Measurements from ENCODE around the gene PPP1R9B. TPM values are rescaled to one million over a fixed set of nuclear protein-coding genes. Genes with fewer than 3 reads are reported as not detected.

Gene PPP1R9B
- total RNA-seq, 1 donor from 2014 or later, result 73.6 TPM

GRCh38 chr17:50189550-50190292 is 39.2 kb upstream of the PPP1R9B start:
- Histone ChIP-seq H3K4me2 (ENCODE audit: low read length) (peak overlapping the region; percentile 32), H4K20me1 (ENCODE audit: insufficient read depth, low read length) (peaks cover 99% of the 10 kb centered on the region), H3K4me3 (ENCODE audit: insufficient read depth, low read depth, low read length) (no peak overlapping the region), H3K9ac (ENCODE audit: low read length) (peak overlapping the region; percentile 61), H3K27me3 (ENCODE audit: insufficient read depth, low read length) (no peaks in the 10 kb centered on the region), H2AFZ (ENCODE audit: low read depth, low read length) (no peak overlapping the region), H3K27ac (ENCODE audit: low read depth, low read length) (peak overlapping the region; percentile 79), H3K36me3 (ENCODE audit: insufficient read depth, low read length) (peaks cover 86% of the 10 kb centered on the region), H3K4me1 (ENCODE audit: insufficient read depth, low read length) (peaks cover 79% of the 10 kb centered on the region), H3K9me3 (ENCODE audit: insufficient read depth, low read depth, low read length) (no peaks in the 10 kb centered on the region), H3K79me2 (ENCODE audit: insufficient read depth, low read length) (peaks cover 59% of the 10 kb centered on the region)
- Mint-ChIP-seq H3K27ac (ENCODE audit: unreplicated experiment) (peak overlapping the region; percentile 89), H3K9me3 (ENCODE audit: unreplicated experiment) (no peaks in the 10 kb centered on the region), H3K4me3 (ENCODE audit: unreplicated experiment) (peak overlapping the region; percentile 64), H3K4me1 (ENCODE audit: low read depth, unreplicated experiment) (peaks cover 54% of the 10 kb centered on the region), H3K27me3 (ENCODE audit: low read depth, unreplicated experiment) (no peaks in the 10 kb centered on the region), H3K36me3 (ENCODE audit: low read depth, unreplicated experiment) (peaks cover 31% of the 10 kb centered on the region)
- peak; percentile 60 for DNase-seq (ENCODE audit: low read depth)
- FAIRE-seq, result no peak
- no peak for TF ChIP-seq CTCF (IDR thresholded peaks at IDR 0.05; ENCODE audit: insufficient read depth, low read depth, low read length)
- TF ChIP-seq EZH2 (IDR thresholded peaks at IDR 0.05; ENCODE audit: insufficient read depth, low read length), result no peak

GRCh38 chr17:50188921-50189549 is 38.6 kb upstream of the PPP1R9B start:
- H3K27ac ChIP-seq (ENCODE audit: low read depth, low read length), result peak overlapping the region; percentile 79
- peaks cover 83% of the 10 kb centered on the region for H3K36me3 ChIP-seq (ENCODE audit: insufficient read depth, low read length)
- peaks cover 52% of the 10 kb centered on the region for H3K79me2 ChIP-seq (ENCODE audit: insufficient read depth, low read length)
- no peaks in the 10 kb centered on the region for H3K9me3 ChIP-seq (ENCODE audit: insufficient read depth, low read depth, low read length)
- peak; percentile 60 for DNase-seq (ENCODE audit: low read depth)
- H3K4me1 ChIP-seq (ENCODE audit: insufficient read depth, low read length), result peaks cover 74% of the 10 kb centered on the region
- H3K9ac ChIP-seq (ENCODE audit: low read length), result peak overlapping the region; percentile 61
- no peaks in the 10 kb centered on the region for H3K27me3 Mint-ChIP-seq (ENCODE audit: low read depth, unreplicated experiment)
- peak overlapping the region; percentile 32 for H3K4me2 ChIP-seq (ENCODE audit: low read length)
- no peaks in the 10 kb centered on the region for H3K27me3 ChIP-seq (ENCODE audit: insufficient read depth, low read length)
- no peak for TF ChIP-seq EZH2 (IDR thresholded peaks at IDR 0.05; ENCODE audit: insufficient read depth, low read length)
- no peak for TF ChIP-seq CTCF (IDR thresholded peaks at IDR 0.05; ENCODE audit: insufficient read depth, low read depth, low read length)
- H2AFZ ChIP-seq (ENCODE audit: low read depth, low read length), result no peak overlapping the region
- peak overlapping the region; percentile 94 for H3K27ac Mint-ChIP-seq (ENCODE audit: unreplicated experiment)
- peak overlapping the region; percentile 57 for H3K4me3 Mint-ChIP-seq (ENCODE audit: unreplicated experiment)
- no peak for FAIRE-seq
- peaks cover 31% of the 10 kb centered on the region for H3K36me3 Mint-ChIP-seq (ENCODE audit: low read depth, unreplicated experiment)
- H3K4me3 ChIP-seq (ENCODE audit: insufficient read depth, low read depth, low read length), result no peak overlapping the region
- H3K4me1 Mint-ChIP-seq (ENCODE audit: low read depth, unreplicated experiment), result peaks cover 52% of the 10 kb centered on the region
- no peaks in the 10 kb centered on the region for H3K9me3 Mint-ChIP-seq (ENCODE audit: unreplicated experiment)
- H4K20me1 ChIP-seq (ENCODE audit: insufficient read depth, low read length), result peaks cover 97% of the 10 kb centered on the region

Measured in astrocyte (in vitro differentiated cells and primary cell).